Ishikawa (cell line): Measurements from ENCODE around the gene RIOX2.
A peak's percentile ranks its signal among the peaks of the same experiment; 100 is the strongest.

Experiments used
- CEBPB ChIP-seq: IDR thresholded peaks from 2 replicates; pipeline ENCODE4 v1.6.1; 2012
- CREB1 ChIP-seq: IDR thresholded peaks from 2 replicates; pipeline ENCODE4 v1.6.1; 2012; ENCODE audit warnings: low read depth
- EGR1 ChIP-seq: IDR thresholded peaks from 2 replicates; pipeline ENCODE4 v1.6.1; 2012
- EP300 ChIP-seq: IDR thresholded peaks from 2 replicates; pipeline ENCODE4 v1.6.1; 2012; ENCODE audit warnings: borderline replicate concordance
- FOXM1 ChIP-seq: IDR thresholded peaks from 2 replicates; pipeline ENCODE4 v1.6.1; 2012; ENCODE audit warnings: low read depth, borderline replicate concordance
- MAX ChIP-seq: IDR thresholded peaks from 2 replicates; pipeline ENCODE4 v1.6.1; 2012
- NFIC ChIP-seq: IDR thresholded peaks from 2 replicates; pipeline ENCODE4 v1.6.1; 2012
- RAD21 ChIP-seq: IDR thresholded peaks from 2 replicates; pipeline ENCODE4 v1.6.1; 2012; ENCODE audit warnings: low read depth
- REST ChIP-seq: IDR thresholded peaks from 2 replicates; pipeline ENCODE4 v1.6.1; 2012; ENCODE audit warnings: low read depth, mild to moderate bottlenecking
- TAF1 ChIP-seq: IDR thresholded peaks from 2 replicates; pipeline ENCODE4 v1.6.1; 2012; ENCODE audit warnings: low read depth, mild to moderate bottlenecking
- TCF12 ChIP-seq: IDR thresholded peaks from 2 replicates; pipeline ENCODE4 v1.6.1; 2012; ENCODE audit warnings: low read depth
- TEAD4 ChIP-seq: IDR thresholded peaks from 2 replicates; pipeline ENCODE4 v1.6.1; 2012
- YY1 ChIP-seq: IDR thresholded peaks from 2 replicates; pipeline ENCODE4 v1.6.1; 2012; ENCODE audit warnings: low read depth
- ZBTB7A ChIP-seq: IDR thresholded peaks from 2 replicates; pipeline ENCODE4 v1.6.1; 2012; ENCODE audit warnings: low read depth
- TF ChIP-seq, protein P1 (sequence below): IDR thresholded peaks from 2 replicates; pipeline ENCODE4 v1.6.1; 2012

Gene RIOX2

DNA sequence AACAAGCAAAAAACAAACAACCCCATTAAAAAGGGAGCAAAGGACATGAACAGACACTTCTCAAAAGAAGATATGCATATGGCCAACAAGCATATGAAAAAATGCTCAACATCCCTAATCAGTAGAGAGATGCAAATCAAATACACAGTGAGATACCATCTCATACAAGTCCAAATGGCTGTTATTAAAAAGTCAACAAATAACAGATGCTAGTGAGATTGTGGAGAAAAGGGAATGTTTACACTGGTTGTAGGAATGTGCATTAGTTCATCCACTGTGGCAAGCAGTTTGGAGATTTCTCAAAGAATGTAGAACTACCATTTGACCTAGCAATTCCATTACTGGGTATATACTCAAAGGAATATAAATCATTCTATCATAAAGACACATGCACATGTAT, 44.5 kb downstream of the RIOX2 start:
- TF ChIP-seq REST, result no peak
- no peak for TF ChIP-seq MAX
- no peak for TF ChIP-seq TEAD4
- TF ChIP-seq EGR1, result no peak
- no peak for TF ChIP-seq EP300
- no peak for TF ChIP-seq TCF12
- no peak for TF ChIP-seq FOXM1
- TF ChIP-seq NFIC, result no peak
- TF ChIP-seq ZBTB7A, result no peak
- TF ChIP-seq, protein P1, sequence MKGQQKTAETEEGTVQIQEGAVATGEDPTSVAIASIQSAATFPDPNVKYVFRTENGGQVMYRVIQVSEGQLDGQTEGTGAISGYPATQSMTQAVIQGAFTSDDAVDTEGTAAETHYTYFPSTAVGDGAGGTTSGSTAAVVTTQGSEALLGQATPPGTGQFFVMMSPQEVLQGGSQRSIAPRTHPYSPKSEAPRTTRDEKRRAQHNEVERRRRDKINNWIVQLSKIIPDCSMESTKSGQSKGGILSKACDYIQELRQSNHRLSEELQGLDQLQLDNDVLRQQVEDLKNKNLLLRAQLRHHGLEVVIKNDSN, result no peak
- TF ChIP-seq TAF1, result no peak
- TF ChIP-seq CREB1, result no peak
- no peak for TF ChIP-seq CEBPB
- TF ChIP-seq YY1, result no peak
- TF ChIP-seq RAD21, result no peak

- no peak for TF ChIP-seq MAX
- TF ChIP-seq EGR1, result no peak
These were observed 54.3 kb downstream of the RIOX2 start for GRCh38 chr3:97917813-97918536.

DNA sequence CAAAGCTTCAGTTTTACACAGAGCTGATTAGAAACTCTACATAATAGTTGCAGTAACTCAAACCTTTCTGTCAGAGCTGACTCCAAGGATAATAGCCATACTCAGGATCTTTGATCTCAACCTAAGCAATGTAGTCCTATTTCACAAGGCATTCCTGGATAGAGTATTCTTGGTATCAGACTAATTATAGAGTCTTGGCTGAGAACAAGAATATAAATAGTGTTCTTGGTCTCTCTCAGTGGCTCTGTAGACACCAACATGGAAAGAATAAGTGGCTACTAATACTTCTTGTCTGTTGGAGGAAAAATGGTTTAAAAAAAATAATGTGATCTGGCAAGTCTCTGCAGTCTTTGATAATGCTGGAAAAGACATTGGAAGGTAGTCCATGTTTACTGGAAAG, 55.7 kb downstream of the RIOX2 start:
- TF ChIP-seq TEAD4, result no peak
- no peak for TF ChIP-seq CEBPB
- TF ChIP-seq ZBTB7A, result no peak
- TF ChIP-seq TCF12, result no peak
- no peak for TF ChIP-seq EP300
- no peak for TF ChIP-seq NFIC
- TF ChIP-seq REST, result no peak
- no peak for TF ChIP-seq EGR1
- TF ChIP-seq RAD21, result no peak
- no peak for TF ChIP-seq TAF1
- no peak for TF ChIP-seq MAX
- TF ChIP-seq FOXM1, result no peak
- TF ChIP-seq, protein P1, result no peak
- TF ChIP-seq CREB1, result no peak
- no peak for TF ChIP-seq YY1

DNA sequence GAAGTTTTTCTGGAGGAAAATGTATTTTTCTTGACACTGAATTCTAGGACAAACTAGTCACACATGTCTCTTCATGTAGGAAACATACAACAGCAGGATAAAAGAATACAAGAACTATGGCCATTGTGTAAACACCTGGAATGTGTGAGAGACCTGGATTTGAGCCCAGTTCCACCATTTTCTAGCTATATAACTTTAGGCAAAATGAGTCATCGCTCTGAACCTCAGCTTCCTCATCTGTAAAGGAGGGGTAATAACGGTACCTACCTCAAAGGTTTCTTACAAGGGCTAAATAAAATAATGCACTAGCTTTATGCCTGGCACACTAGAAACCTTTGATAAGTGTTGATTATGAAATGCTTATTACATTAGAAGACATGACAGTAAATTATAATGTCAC, 57.8 kb downstream of the RIOX2 start:
- TF ChIP-seq TEAD4 (peak; percentile 62), YY1 (peak; percentile 68; the same call in 1 of the 2 replicates), TAF1 (no peak), NFIC (peak; percentile 59; the same call in 1 of the 2 replicates), RAD21 (no peak)

- TF ChIP-seq TCF12 (no peak), ZBTB7A (no peak), CREB1 (no peak), NFIC (no peak), EGR1 (no peak), EP300 (no peak), RAD21 (no peak), YY1 (no peak), CEBPB (no peak)
- TF ChIP-seq, protein P1, result no peak
These were observed 60.8 kb downstream of the RIOX2 start for GRCh38 chr3:97911459-97911858.
